Measurements from ENCODE around the gene SLC25A3.

DNA sequence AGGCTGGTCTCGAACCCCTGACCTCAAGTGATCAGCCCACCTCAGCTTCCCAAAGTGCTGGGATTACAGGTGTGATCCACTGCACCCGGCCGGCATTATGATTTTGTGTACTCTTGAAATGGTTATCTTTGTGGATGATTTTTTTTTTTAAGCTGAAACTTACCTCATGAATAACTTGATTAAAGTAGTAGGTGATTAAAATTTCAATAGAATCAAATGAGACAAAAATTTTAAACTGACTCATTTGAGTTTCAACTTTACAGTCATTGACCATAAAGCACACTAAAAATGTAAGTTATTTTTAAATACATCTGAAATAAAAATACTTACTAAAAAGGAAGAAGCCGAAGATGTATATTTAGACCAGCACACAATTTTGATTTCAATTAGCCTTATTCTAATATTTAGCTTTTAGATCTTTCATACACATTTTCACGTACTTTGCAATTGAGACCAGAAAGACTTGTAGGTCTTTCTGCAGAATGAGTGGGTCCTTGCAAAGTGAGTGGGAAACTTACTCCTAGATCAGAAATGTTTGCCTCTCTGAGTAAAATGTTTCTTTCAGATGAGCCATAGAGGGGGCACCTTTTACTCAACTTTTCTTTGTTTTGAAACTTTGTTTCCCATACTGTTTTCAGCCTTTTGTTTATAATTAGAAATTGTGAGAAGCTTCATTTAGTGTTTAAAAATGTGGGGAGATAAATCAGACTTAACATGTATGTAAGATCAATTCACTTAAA is 43.9 kb upstream of the SLC25A3 start:
- no peak for TF ChIP-seq POLR2A (IDR thresholded peaks at IDR 0.05)
- no peak for TF ChIP-seq CTCF (IDR thresholded peaks at IDR 0.05)
- no peak for TF ChIP-seq EP300 (IDR thresholded peaks at IDR 0.05)

Measured in tibial nerve (tissue), 4 donors.